Right hindlimb (tissue), 1 donor: Measurements from ENCODE around the gene ANKRD34C.
"Not testable (repeated sequence)": the region's sequence is repeated elsewhere in the genome, so short reads cannot be mapped to it uniquely, and the experiment has no call there.

Experiments used
- DNase-seq: peaks from one replicate; pipeline ENCODE4 v3.0.0-alpha.2; 2018

ANKRD34C gene

DNA sequence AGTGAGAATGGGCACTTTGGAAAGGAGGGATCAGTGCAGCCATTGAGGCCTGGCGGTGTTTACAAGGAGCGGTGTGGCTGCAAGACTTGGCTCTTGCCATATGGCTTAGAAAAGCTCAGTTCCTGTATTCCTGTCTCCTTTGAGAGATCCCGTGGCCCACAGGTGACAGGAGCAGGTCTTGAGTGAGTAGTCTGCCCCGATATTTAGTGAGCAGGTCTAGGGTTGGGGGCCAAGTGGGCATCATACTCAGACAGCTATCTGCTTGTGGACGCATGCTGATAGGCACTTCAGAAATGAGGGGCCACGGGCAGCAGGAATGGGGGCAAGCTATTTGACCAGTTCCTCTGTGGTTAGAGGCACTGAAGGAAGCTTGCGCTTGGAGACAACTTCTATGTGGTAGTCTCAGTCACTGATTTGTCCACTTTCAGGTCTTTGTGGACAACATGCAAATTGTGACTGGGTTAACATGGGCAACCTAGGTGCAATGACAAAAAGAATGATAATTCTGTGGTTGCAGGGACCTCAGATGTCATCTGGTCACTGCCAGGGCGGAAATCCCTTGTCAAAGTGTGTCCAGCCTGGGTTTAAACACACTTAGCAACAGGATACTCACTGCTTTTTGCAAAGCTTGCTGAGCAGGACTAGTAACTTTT is 29.5 kb downstream of the ANKRD34C start:
- no peak for DNase-seq

DNA sequence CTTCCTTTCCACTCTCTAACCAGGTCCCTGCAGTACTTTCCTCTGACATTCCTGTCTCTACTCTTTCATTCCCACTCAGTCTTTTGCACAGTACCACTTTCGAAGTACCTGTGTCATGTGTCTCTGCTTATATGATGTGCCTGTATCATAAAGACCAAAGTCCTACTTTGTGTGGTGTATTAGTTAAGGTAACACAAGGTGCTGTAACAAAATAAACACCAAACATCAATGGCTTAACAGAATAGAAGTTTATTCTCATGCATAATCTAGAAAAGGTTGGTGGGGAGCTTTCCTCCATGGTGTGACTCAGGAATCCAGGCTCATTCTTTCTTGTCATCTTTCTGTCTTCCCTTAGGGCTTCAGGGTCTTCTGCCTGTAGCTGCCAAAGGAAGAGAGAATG is 31.7 kb downstream of the ANKRD34C start:
- DNase-seq, result no peak

DNA sequence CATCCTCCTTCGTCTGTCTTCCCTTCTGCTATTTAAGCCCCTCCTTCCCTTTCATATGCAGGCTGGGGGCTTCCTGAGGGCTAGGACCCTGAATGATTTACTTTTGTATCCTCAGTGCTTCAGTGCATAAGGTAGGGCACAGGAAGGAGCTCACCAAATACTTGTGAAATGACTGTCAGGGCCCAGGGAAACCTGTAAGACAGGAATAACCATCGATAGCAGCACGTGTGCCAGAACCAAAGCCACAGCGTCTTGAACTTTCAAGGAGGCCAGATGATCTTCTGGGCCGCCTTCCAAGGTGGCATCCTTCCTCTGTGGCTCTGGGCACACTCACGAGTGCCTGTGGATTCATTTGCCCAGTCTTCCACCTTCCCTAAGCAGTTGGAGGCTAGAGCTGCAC is 32.3 kb downstream of the ANKRD34C start:
- DNase-seq, result no peak

DNA sequence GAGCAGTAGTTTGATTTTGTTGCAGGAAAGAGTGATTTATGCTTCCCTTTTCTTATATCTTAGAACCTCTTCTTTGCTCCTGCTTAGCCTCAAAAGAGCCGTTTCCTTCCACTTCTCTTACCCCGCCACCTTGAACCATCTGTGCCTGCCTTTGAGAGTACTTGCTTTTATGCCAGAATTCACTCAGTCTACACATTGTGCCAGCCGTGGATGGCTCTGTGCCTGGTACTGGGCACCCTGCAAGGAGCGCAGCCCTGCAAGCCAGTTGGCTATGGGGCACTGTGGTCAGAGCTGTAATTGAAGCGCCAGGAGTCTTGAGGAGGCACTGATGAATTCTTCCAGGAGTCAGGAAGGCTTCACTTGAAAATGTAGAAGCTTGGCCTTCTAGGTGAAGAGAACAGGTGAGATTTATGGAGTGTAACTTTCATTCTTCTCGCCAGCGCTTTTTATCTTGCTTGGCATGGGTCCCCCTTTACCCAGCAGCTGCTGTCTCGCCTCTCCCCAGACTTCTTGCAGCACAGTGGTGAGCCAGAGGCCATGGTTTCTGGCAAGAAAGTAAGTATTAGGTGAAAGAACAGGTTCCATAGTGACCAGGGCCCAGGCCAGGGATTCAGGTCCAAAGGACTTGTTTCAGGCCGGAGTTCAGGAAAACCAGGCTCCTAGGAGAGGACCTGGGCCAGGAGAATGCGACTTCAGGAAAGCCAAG is 33.3 kb downstream of the ANKRD34C start:
- no peak for DNase-seq

DNA sequence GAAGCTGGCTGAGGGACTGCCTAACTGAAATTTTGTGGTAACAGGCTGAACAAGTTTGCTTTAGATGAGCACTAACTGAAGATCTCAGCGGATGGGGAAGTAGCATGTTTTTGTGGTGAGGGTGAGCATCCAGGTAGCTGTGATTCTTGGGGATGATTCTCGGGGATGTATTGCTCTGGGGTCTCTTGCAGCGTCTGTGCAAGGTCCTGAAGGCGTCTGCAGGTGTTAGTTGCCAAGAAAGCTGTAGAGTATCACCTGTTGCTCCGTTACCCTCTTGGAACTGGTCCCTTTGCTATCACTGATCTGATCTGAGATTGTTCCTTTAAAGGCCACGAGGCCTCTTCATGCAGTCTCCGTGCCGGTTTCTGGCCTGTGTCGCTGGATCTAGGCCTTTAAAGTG is 34.3 kb downstream of the ANKRD34C start:
- DNase-seq, result no peak

DNA sequence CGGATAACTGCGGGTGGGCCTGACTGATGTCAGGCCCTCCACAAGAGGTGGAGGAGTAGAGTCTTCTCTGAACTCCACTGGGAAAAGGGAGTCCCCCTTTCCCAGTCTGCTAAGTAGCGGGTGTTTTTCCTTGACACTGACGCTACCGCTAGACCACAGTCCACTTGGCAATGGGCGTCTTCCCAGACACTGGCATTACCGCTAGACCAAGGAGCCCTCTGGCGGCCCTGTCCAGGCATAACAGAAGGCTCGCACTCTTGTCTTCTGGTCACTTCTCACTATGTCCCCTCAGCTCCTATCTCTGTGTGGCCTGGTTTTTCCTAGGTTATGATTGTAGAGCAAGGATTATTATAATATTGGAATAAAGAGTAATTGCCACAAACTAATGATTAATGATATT is 37.5 kb downstream of the ANKRD34C start:
- DNase-seq, result not testable (repeated sequence)

DNA sequence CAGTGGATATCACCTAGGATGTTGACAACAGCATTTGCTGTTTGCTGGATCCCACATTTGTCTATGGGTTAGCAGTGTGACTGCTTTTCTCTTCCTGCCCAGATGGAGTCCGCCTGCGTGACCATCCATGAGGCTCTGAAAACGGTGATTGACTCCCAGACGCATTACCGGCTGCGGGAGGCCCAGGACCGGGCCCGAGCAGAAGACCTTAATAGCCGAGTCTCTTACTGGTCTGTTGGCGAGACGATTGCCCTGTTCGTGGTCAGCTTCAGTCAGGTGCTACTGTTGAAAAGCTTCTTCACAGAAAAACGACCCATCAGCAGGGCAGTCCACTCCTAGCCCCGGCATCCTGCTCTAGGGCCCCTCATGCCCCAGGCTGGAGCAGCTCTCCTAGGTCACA is 39.4 kb downstream of the ANKRD34C start:
- no peak for DNase-seq

DNA sequence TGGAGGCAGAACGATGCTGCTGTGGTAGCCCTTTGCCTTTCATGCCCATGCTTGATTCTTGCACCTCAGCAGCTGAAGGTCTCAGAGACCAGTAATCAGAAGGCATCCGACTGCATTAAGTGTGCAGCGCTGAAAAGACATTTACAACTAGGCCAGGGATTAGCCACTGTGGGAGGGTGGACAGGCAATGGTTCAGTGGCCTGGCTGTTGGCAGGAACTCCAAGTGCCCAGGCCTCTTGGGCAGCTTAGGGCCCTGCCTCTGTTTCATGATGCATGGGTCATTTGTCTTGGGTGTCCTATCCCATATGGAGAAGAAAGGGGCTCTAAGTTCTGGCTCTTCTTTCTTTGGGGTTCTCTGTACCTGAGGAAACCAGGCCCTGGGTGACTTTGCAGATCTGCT is 39.8 kb downstream of the ANKRD34C start:
- no peak for DNase-seq

DNA sequence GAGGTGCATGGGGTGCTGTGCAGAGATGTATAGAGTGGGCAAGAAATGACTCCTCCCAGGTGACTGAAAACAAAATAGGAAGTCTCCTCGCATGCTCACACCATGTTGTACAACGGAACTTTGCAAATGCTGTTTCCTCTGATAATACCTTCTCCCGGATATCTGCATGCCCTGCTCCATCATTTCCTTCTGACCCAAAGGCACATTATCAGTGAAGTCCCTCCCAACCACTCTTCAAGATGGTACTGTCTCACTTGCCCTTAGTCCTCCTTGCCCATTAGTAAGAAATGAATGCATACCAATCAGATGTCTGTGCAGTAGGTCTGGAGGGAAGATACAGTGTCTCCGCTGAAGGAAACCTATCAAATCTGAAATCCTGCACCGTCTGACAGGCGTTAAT is 40.4 kb downstream of the ANKRD34C start:
- DNase-seq, result no peak

DNA sequence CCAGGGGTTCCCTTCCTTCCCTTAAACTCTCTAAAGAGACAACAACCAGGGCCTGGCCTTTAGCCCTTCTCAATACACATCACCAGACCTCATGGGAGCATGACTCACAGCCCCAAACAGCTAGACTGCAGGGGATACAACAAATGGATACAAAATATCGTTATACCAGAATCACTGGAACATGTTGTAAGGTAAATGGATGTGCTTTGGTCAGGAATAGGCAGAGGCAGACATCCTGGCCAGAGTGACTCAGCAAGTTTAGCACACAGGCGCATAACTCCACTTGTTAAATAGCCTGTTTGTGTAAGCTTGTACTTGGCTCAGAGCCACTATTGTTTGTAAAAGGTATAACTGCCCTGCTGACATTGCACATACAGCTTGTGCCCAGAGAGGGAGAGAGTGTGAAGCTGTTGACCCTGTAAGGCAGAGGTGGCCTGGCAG is 46.7 kb downstream of the ANKRD34C start:
- DNase-seq, result no peak
